Lower leg skin (tissue), 3 donors: ENCODE data around the gene SPAST.

ENCODE experiments used
- CTCF ChIP-seq, 3 donors: fragments of 450-650 bp; IDR thresholded peaks; one replicate each; pipeline ENCODE4 v1.5.1; 2016; ENCODE audit warnings: antibody characterized with exemption in 3 of 3, mild to moderate bottlenecking in 3 of 3, moderate library complexity in 2 of 3
- POLR2A ChIP-seq, 2 donors: fragments of 450-650 bp; IDR thresholded peaks; one replicate each; pipeline ENCODE4 v1.6.1; 2016 to 2017; ENCODE audit warnings: antibody characterized with exemption in 2 of 2, mild to moderate bottlenecking in 1 of 2, moderate library complexity in 1 of 2

GRCh38 chr2:32166115-32166574, 102.8 kb downstream of the SPAST start:
- TF ChIP-seq CTCF (IDR thresholded peaks at IDR 0.05) = no peak
- TF ChIP-seq POLR2A (IDR thresholded peaks at IDR 0.05) = no peak
